HepG2 (cell line): ENCODE measurements around the gene MAVS. TPM values are rescaled to one million over a fixed set of nuclear protein-coding genes. Genes with fewer than 3 reads are reported as not detected.

Experiments
- AKAP8 ChIP-seq: sonication (generic); formaldehyde crosslinking; IDR thresholded peaks from 2 replicates; pipeline ENCODE4 v1.5.1; 2020; ENCODE audit warnings: mild to moderate bottlenecking, missing genetic modification reagents
- ESRRA ChIP-seq: sonication (generic); formaldehyde crosslinking; IDR thresholded peaks from 2 replicates; pipeline ENCODE4 v1.5.1; 2020; ENCODE audit warnings: mild to moderate bottlenecking, low read depth, missing genetic modification reagents
- FLYWCH1 ChIP-seq: sonication (generic); formaldehyde crosslinking; IDR thresholded peaks from 2 replicates; pipeline ENCODE4 v1.8.1; 2023; ENCODE audit warnings: mild to moderate bottlenecking, missing genetic modification reagents
- FOXK1 ChIP-seq: sonication (generic); formaldehyde crosslinking; IDR thresholded peaks from 2 replicates; pipeline ENCODE4 v1.4.0; 2020; ENCODE audit warnings: low read depth, missing genetic modification reagents, borderline replicate concordance
- IKZF1 ChIP-seq: fragments of 450-650 bp; IDR thresholded peaks from 2 replicates; pipeline ENCODE4 v1.7.1; 2016
- KLF12 ChIP-seq: sonication (generic); formaldehyde crosslinking; IDR thresholded peaks from 2 replicates; pipeline ENCODE4 v1.4.0; 2020; ENCODE audit warnings: missing genetic modification reagents, borderline replicate concordance
- KLF15 ChIP-seq: sonication (generic); formaldehyde crosslinking; IDR thresholded peaks from 2 replicates; pipeline ENCODE4 v1.8.1; 2023; ENCODE audit warnings: borderline replicate concordance, mild to moderate bottlenecking, inconsistent platforms, missing genetic modification reagents, mixed read lengths
- MEF2D ChIP-seq: sonication (generic); formaldehyde crosslinking; IDR thresholded peaks from 2 replicates; pipeline ENCODE4 v1.5.1; 2020; ENCODE audit warnings: mild to moderate bottlenecking, missing genetic modification reagents
- MTA3 ChIP-seq: sonication (generic); formaldehyde crosslinking; IDR thresholded peaks from 2 replicates; pipeline ENCODE4 v1.4.0; 2020; ENCODE audit warnings: missing genetic modification reagents
- MXD4 ChIP-seq: IDR thresholded peaks from 2 replicates; pipeline ENCODE4 v1.6.1; 2016; ENCODE audit warnings: mild to moderate bottlenecking, missing biosample characterization, missing genetic modification reagents
- NBN ChIP-seq: fragments of 450-650 bp; conservative IDR thresholded peaks from 2 replicates; pipeline ENCODE4 v1.6.1; 2017
- PRPF4 ChIP-seq: fragments of 200-400 bp; formaldehyde crosslinking; IDR thresholded peaks from 2 replicates; pipeline ENCODE4 v1.6.1; 2016; ENCODE audit warnings: low read length, low read depth; ENCODE audit not compliant: poor library complexity, severe bottlenecking
- RXRB ChIP-seq: IDR thresholded peaks from 2 replicates; pipeline ENCODE4 v1.6.1; 2016; ENCODE audit warnings: borderline replicate concordance, missing genetic modification reagents, missing compliant biosample characterization
- SALL1 ChIP-seq: sonication (generic); formaldehyde crosslinking; IDR thresholded peaks from 2 replicates; pipeline ENCODE4 v1.8.0; 2022; ENCODE audit warnings: mild to moderate bottlenecking, missing genetic modification reagents
- TCF7L2 ChIP-seq: IDR thresholded peaks from 2 replicates; pipeline ENCODE4 v1.6.1; 2011; ENCODE audit warnings: mild to moderate bottlenecking, low read depth, low read length, moderate library complexity
- THYN1 ChIP-seq: sonication (generic); formaldehyde crosslinking; IDR thresholded peaks from 2 replicates; pipeline ENCODE4 v1.8.1; 2023; ENCODE audit warnings: low read depth, mild to moderate bottlenecking, moderate library complexity, missing genetic modification reagents, borderline replicate concordance
- YY1 ChIP-seq: IDR thresholded peaks from 2 replicates; pipeline ENCODE4 v1.6.1; 2011; ENCODE audit warnings: low read length, low read depth, moderate library complexity, mild to moderate bottlenecking; ENCODE audit not compliant: insufficient read depth, insufficient replicate concordance
- ZC3H13 ChIP-seq: sonication (generic); formaldehyde crosslinking; IDR thresholded peaks from 2 replicates; pipeline ENCODE4 v1.8.1; 2023; ENCODE audit warnings: mild to moderate bottlenecking, missing genetic modification reagents, moderate library complexity
- ZNF160 ChIP-seq: sonication (generic); formaldehyde crosslinking; IDR thresholded peaks from 2 replicates; pipeline ENCODE4 v1.8.0; 2022; ENCODE audit warnings: mild to moderate bottlenecking, inconsistent platforms, missing genetic modification reagents
- ZNF441 ChIP-seq: sonication (generic); formaldehyde crosslinking; IDR thresholded peaks from 2 replicates; pipeline ENCODE4 v1.7.0; 2021; ENCODE audit warnings: missing genetic modification reagents, borderline replicate concordance
- ZNF468 ChIP-seq: sonication (generic); formaldehyde crosslinking; IDR thresholded peaks from 2 replicates; pipeline ENCODE4 v1.8.0; 2022; ENCODE audit warnings: mild to moderate bottlenecking, moderate library complexity, missing genetic modification reagents
- ZNF549 ChIP-seq: sonication (generic); formaldehyde crosslinking; IDR thresholded peaks from 2 replicates; pipeline ENCODE4 v1.5.0; 2020; ENCODE audit warnings: missing genetic modification reagents
- polyA plus RNA-seq, 8 experiments: library from polyadenylated mRNA; depleted of rRNA in 3 of 8; stranded (reverse) in 7 of 8; unstranded in 1 of 8; fragments of >200 nt; fragmentation: Illumina TruSeq in 4 of 8; extraction: Trizol in 4 of 8; gene quantifications; 2 replicates each; pipeline versions ENCODE4 v1.2.1 to v1.2.3, GENCODE V29; 2011 to 2016; ENCODE audit warnings: low read depth in 4 of 8, missing spikeins in 1 of 8, mixed read lengths in 1 of 8; ENCODE audit not compliant: insufficient read depth in 1 of 8
- total RNA-seq, 5 experiments: library from RNA; depleted of rRNA; stranded (reverse); fragments of >200 nt; fragmentation: Illumina TruSeq; extraction: Trizol; gene quantifications; 2 replicates each; pipeline ENCODE4 v1.2.3, GENCODE V29; 2016; ENCODE audit warnings: low read depth in 1 of 5
- TF ChIP-seq, protein P1 (sequence below): sonication (generic); formaldehyde crosslinking; IDR thresholded peaks from 2 replicates; pipeline ENCODE4 v1.9.0; 2021; ENCODE audit warnings: missing genetic modification reagents, mild to moderate bottlenecking, borderline replicate concordance
- TF ChIP-seq, protein P2 (sequence below): sonication (generic); formaldehyde crosslinking; IDR thresholded peaks from 2 replicates; pipeline ENCODE4 v1.8.1; 2023; ENCODE audit warnings: mild to moderate bottlenecking, missing genetic modification reagents
- TF ChIP-seq, protein P3 (sequence below): sonication (generic); formaldehyde crosslinking; IDR thresholded peaks from 2 replicates; pipeline ENCODE4 v1.5.1; 2020; ENCODE audit warnings: mild to moderate bottlenecking, missing genetic modification reagents, moderate library complexity
- TF ChIP-seq, protein P4 (sequence below), 2 experiments: fragments of 450-650 bp in 1 of 2; sonication (generic) in 1 of 2; formaldehyde crosslinking; IDR thresholded peaks; 2 replicates each; pipeline versions ENCODE4 v1.5.0 to v1.8.0; 2020 to 2022; ENCODE audit warnings: mild to moderate bottlenecking in 1 of 2, missing genetic modification reagents in 1 of 2

MAVS gene
- total and polyA plus RNA-seq, 2 of the 13 experiments (the other 11 are each of a cell fraction or from before 2014, with no cell fraction given), result 27.3 to 36.6 TPM

- TF ChIP-seq, protein P1, sequence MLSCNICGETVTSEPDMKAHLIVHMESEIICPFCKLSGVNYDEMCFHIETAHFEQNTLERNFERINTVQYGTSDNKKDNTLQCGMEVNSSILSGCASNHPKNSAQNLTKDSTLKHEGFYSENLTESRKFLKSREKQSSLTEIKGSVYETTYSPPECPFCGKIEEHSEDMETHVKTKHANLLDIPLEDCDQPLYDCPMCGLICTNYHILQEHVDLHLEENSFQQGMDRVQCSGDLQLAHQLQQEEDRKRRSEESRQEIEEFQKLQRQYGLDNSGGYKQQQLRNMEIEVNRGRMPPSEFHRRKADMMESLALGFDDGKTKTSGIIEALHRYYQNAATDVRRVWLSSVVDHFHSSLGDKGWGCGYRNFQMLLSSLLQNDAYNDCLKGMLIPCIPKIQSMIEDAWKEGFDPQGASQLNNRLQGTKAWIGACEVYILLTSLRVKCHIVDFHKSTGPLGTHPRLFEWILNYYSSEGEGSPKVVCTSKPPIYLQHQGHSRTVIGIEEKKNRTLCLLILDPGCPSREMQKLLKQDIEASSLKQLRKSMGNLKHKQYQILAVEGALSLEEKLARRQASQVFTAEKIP (CRISPR knock-in tag), result no peak
- TF ChIP-seq FOXK1 (CRISPR knock-in tag) (peak; percentile 58), THYN1 (0 out of 2 replicates have a peak, but pooled peaks have one; percentile 85), FLYWCH1 (CRISPR knock-in tag) (no peak), KLF12 (CRISPR knock-in tag) (peak; percentile 87; the same call in 1 of the 2 replicates), ZNF468 (no peak), MTA3 (no peak), IKZF1 (no peak), TCF7L2 (no peak), MEF2D (CRISPR knock-in tag) (peak; percentile 68; the same call in 1 of the 2 replicates), ESRRA (CRISPR knock-in tag) (peak; percentile 92), NBN (no peak), ZNF160 (CRISPR knock-in tag) (no peak; the same call in none of the 2 replicates), MXD4 (peak; percentile 91), YY1 (peak; percentile 89), ZC3H13 (peak; percentile 85), SALL1 (CRISPR knock-in tag) (peak; percentile 93), PRPF4 (peak; percentile 34), AKAP8 (0 out of 2 replicates have a peak, but pooled peaks have one; percentile 76), ZNF549 (CRISPR knock-in tag) (no peak), KLF15 (CRISPR knock-in tag) (peak; percentile 62; the same call in 1 of the 2 replicates), ZNF441 (CRISPR knock-in tag) (peak; percentile 86), RXRB (CRISPR knock-in tag) (peak; percentile 87)
- TF ChIP-seq, protein P2, sequence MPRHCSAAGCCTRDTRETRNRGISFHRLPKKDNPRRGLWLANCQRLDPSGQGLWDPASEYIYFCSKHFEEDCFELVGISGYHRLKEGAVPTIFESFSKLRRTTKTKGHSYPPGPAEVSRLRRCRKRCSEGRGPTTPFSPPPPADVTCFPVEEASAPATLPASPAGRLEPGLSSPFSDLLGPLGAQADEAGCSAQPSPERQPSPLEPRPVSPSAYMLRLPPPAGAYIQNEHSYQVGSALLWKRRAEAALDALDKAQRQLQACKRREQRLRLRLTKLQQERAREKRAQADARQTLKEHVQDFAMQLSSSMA, result peak; percentile 91; the same call in 1 of the 2 replicates
- TF ChIP-seq, protein P3, sequence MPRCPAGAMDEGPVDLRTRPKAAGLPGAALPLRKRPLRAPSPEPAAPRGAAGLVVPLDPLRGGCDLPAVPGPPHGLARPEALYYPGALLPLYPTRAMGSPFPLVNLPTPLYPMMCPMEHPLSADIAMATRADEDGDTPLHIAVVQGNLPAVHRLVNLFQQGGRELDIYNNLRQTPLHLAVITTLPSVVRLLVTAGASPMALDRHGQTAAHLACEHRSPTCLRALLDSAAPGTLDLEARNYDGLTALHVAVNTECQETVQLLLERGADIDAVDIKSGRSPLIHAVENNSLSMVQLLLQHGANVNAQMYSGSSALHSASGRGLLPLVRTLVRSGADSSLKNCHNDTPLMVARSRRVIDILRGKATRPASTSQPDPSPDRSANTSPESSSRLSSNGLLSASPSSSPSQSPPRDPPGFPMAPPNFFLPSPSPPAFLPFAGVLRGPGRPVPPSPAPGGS (CRISPR knock-in tag), result peak; percentile 7; the same call in 1 of the 2 replicates
- TF ChIP-seq, protein P4, sequence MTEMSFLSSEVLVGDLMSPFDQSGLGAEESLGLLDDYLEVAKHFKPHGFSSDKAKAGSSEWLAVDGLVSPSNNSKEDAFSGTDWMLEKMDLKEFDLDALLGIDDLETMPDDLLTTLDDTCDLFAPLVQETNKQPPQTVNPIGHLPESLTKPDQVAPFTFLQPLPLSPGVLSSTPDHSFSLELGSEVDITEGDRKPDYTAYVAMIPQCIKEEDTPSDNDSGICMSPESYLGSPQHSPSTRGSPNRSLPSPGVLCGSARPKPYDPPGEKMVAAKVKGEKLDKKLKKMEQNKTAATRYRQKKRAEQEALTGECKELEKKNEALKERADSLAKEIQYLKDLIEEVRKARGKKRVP (CRISPR knock-in tag; IDR thresholded peaks at IDR 0.05), result peak in 1 of 2 experiments; percentile 75; a peak in 2 of 4 replicates
Measured at GRCh38 chr20:3888622-3889488, 42.2 kb downstream of the MAVS start, which contains the start of gene PANK2 (continued).
